Glomerular visceral epithelial cell (primary cell): Measurements from ENCODE around the gene AP1S3.

Source experiments
- DNase-seq: peaks from one replicate; pipeline ENCODE4 v3.0.0-alpha.2; 2016; ENCODE audit errors: extremely low spot score

AP1S3 gene

DNA sequence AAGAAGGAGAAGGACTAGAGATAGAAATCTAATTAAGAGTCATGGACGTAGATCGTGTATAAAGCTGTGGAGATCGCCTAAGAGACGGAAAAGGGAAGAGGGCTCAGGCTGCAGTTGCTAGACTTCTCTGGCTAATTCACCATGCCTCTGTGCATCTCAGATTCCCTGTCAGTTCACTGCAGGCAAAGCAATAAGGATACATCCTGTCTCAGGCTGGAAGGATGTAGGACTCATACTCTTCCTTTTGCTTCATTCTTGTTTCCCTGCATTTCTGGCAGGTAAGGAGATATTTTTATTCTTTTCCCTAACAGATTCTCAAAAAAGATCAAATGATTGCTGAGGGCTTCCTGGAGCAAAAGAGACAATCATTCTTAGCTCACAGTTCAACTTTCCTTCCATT lies 112.5 kb downstream of the AP1S3 start:
- no peak for DNase-seq

DNA sequence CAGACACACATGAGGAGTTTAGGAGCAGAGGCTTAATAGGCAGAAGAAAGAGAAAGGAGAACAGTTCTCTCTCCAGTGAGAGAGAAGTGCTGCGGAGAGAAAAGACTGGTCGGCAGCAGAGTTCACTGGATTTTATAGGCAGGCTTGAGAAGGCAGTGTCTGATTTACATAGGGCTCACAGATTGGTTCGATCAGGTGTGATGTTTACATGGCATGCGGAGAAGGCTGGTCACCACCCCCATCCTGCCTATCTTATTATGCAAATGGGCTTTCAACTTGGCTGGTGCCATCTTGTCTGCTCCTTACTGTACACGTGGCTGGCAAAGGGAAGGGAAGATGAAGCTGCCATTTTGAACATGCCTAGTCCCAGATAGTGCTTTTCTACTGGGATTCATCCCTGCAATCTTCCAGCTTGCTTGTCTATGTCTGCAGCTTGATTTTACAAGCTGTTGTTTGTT lies 113.4 kb downstream of the AP1S3 start:
- DNase-seq, result no peak

DNA sequence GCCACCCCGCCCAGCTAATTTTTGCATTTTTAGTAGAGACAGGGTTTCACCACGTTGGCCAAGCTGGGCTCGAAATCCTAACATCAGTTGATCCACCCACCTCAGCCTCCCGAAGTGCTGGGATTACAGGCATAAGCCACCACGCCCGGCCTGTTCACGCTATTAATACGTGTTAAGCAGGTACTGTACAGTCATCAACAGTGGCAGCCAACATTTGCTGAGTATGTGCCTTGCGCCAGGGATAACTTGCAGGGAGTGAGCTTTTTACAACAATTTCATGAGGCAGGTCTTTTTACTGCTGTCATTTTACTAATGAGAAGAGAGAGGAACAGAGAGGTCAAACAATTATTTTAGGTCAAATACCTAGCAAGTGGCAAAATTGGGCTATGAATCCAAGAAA lies 115.2 kb downstream of the AP1S3 start:
- no peak for DNase-seq

DNA sequence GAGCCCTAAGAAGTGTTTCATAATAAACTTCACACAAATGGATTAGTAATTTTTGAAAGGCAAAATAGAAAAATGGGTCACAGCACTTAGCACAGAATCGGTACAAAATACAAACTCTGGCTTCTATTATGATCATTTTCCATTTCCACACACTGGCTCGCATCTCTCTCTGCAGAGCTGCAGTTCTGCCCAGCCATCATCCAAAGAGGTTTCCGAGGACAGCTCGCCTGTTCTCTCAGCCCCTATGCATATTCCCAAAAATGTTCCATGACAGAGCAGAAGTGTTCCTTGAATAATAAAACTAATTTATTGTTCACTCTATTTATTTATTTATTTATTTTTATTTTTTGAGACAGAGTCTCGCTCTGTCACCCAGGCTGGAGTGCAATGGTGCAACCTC lies 115.6 kb downstream of the AP1S3 start:
- no peak for DNase-seq

DNA sequence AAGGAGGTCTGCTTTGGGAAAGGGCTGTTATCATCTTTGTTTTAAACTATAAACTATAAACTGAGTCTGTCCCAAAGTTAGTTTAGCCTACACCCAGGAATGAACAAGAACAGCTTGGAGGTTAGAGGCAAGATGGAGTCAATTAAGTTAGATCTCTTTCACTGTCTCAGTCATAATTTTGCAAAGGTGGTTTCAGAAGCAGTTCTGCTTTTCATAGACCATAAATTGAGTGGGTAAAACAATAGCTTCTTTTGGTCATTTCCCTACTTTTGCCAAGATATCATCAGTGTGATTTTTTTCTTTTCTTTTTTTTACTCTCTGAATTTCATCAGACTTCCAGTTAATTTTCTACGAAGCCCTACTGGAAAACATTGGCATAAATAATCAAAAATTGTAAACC lies 117.0 kb downstream of the AP1S3 start:
- no peak for DNase-seq

DNA sequence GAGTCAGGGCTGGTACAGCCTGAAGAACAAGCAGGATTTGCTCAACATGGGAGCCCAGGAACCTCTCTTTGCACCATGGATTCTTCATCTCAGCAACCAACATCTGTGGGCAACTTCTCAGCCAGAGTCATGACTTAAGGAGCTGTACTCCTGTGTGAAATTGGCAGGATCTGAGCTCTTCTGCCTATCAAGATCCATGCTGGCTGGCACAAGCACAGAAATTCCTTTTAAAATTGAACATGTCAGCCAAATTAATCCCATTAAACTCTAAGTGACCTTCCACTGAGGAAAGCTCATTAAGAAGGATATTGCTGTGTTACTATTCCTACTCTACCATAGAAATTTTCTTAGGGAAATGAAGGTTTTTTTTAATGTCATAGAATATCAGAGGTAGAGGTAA lies 124.7 kb downstream of the AP1S3 start:
- DNase-seq, result no peak

DNA sequence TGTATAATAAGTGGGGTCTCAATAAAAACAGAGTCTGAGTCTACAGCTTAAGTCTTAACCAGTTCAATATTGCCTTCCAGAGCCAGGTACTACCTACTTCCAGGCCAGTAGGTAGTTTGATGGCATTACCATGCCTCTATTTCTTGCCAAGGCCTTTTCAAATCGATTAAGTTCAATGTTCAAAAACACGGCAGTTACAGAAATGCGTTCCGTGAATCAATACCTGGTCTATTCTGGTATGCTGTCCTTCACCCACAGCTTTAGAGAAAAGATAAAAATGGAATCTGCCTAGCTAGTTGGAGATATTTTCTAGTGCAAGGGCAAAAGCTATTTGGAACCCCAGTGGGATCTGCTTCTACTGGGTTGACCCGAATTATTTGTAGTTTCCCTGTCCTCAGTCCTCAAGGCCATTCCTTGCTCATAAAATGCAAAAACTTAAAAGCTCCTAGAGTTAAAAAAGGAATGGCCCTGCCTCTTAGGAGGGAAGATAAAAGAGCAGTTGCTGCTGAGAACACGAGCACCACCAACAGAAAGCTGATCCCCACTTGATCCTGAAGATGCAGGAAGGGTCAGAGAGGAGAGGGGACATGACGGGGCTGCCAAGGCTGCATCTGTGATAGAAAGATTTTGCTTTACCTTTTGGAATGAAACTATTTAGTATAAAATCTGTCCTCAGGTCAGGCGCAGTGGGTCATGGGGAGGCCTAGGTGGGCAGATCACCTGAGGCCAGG lies 125.6 kb downstream of the AP1S3 start:
- DNase-seq, result no peak
